Activated effector memory CD4-positive, alpha-beta T cell treated with Interleukin-2 at 50 U/mL for 16 hours (primary cell): ENCODE data around the gene IL1RAP.

Experiments
- DNase-seq: peaks from one replicate; pipeline ENCODE4 v3.0.0-alpha.2; 2020

The IL1RAP gene

GRCh38 chr3:190543671-190544070, 29.8 kb downstream of the IL1RAP start:
- DNase-seq = no peak

GRCh38 chr3:190545191-190545590, 31.3 kb downstream of the IL1RAP start:
- no peak for DNase-seq

- DNase-seq = no peak
Measured at GRCh38 chr3:190546881-190547510, 33.1 kb downstream of the IL1RAP start.

GRCh38 chr3:190548031-190548656, 34.3 kb downstream of the IL1RAP start:
- no peak for DNase-seq

- DNase-seq = no peak
Measured at GRCh38 chr3:190552021-190552420, 38.1 kb downstream of the IL1RAP start.

- DNase-seq = no peak
Measured at GRCh38 chr3:190552969-190553759, 39.3 kb downstream of the IL1RAP start.

GRCh38 chr3:190554197-190554596, 40.3 kb downstream of the IL1RAP start:
- DNase-seq = no peak

GRCh38 chr3:190556351-190556750, 42.5 kb downstream of the IL1RAP start:
- DNase-seq = no peak

GRCh38 chr3:190557296-190557695, 43.4 kb downstream of the IL1RAP start:
- no peak for DNase-seq

- DNase-seq = no peak
Measured at GRCh38 chr3:190558316-190558715, 44.4 kb downstream of the IL1RAP start.

- no peak for DNase-seq
Measured at GRCh38 chr3:190558796-190559195, 44.9 kb downstream of the IL1RAP start.

- DNase-seq = no peak
Measured at GRCh38 chr3:190560013-190560895, 46.4 kb downstream of the IL1RAP start.

GRCh38 chr3:190562866-190563510, 49.1 kb downstream of the IL1RAP start:
- DNase-seq = no peak

GRCh38 chr3:190564175-190564574, 50.3 kb downstream of the IL1RAP start:
- no peak for DNase-seq

GRCh38 chr3:190566043-190566933, 52.4 kb downstream of the IL1RAP start:
- no peak for DNase-seq

GRCh38 chr3:190568036-190568435, 54.2 kb downstream of the IL1RAP start:
- DNase-seq = no peak

- DNase-seq = no peak
Measured at GRCh38 chr3:190574473-190574872, 60.6 kb downstream of the IL1RAP start.

- no peak for DNase-seq
Measured at GRCh38 chr3:190575437-190576185, 61.7 kb downstream of the IL1RAP start.

- DNase-seq = no peak
Measured at GRCh38 chr3:190577225-190577624, 63.3 kb downstream of the IL1RAP start.

GRCh38 chr3:190579514-190580137, 65.7 kb downstream of the IL1RAP start:
- no peak for DNase-seq
